Fibroblast of skin of left quadriceps (primary cell): ENCODE results near the gene RNF141.

Experiments used
- DNase-seq, 2 experiments: peaks; one replicate each; pipeline ENCODE4 v3.0.0-alpha.2; 2013; ENCODE audit warnings: low read depth in 2 of 2

RNF141 gene

DNA sequence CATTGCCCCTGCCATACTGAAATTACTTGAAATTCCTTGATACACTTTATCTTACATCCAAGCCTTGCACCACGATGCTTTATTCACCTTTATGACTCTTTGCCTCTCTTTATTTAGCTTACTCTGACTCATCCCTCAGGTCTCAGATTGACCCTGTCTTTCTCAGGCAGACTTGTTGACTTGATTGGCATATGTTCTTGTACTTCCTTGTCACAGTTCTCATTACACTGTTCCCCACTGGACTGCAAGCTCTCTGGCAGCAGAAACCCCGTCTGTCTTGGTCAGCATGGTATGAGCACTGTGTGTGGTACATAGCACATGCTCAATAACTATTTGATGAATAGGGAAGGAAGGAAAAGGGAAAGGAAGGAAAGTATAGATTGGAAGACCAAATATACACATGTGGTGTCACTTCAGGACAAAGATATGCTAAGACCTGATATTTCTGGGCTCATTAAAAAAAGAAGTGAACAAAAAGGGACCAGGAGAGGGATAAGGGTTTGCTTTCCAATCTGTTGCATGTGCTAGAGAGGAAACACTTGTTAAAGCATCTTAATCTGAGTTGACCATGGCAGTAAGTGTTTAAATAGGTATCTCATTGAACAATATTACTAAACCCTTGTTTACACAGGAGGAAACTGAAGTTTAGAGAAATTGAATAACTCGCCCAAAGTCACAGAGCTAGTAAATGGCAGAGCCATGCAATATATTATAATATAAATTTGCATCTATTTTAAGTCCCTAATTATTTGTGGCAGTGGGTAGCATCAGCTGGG lies 20.2 kb upstream of the RNF141 start:
- no peak for DNase-seq

DNA sequence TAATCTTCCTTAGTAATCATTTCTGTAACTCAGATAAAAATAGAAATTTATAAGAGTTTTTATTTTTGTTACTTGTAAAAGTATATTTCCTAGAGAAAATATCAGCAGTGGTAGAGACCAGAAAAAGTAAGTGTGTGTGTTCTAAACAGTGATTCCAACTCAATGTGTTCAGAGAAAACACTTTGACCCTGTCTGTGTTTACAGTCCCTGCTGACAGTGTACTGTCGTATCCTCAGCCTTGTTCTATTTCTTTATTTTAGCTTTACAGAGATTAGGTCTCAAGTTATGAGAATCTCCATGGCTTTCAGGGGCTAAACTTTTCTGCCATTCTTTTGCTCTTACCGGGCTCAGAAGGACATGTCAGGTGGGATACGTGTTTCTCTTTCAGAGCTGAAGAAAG lies 17.3 kb upstream of the RNF141 start:
- DNase-seq, result no peak

DNA sequence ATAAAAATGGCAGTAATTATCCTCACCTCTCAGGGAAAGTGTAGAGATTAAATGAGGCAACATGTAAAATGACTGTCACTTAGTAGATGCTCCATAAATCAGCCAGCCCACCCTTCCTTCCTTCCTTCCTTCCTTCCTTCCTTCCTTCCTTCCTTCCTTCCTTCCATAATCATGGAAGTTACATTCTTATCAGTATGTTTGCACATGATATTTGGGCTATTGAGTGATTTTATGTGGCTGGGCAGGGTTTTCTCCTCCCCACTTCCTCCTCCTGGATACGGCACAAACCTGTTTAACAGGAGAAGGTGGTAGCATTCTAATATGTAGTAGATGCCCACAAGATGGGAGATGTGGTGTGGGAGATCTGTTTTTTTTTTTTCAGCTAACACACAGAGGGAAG lies 15.6 kb upstream of the RNF141 start:
- no peak for DNase-seq

DNA sequence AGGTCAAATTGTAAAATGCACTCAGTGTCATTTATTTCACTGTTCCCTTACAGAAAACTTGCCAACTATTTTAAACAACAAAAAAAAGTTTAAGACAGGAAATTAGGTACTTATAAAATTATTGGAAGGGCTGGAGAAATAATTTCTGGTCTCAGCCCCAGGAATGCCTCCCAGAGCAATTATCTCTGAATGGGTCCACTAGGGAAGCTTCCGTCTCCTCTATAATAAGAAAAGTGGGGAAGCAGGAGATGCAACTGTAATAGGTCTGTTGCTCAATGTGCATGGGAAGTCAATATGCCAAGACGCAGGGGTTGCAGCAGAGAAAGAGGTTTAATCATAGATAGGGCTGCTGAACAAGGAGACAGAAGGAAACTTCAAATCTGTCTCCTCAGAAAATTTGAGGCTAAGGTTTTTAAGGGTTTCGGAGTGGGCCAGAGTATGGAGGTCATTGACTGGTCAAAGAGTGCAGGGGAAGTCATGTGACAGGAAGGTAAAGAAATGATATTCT lies 10.9 kb upstream of the RNF141 start:
- no peak for DNase-seq

DNA sequence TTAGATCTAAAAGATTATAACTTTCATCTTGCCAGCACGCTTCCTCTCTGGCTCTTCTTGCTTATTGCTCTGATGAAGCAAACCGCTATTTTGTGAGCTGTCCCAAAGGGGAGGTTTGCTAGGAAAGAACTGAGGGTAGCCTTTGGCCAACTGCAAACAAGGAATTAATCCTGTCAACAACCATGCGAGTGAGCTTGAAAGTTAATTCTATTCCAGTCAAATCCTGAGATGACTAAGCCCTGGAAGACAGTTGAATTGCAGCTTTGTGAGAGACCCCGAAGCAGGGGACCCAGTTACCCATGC lies 10.3 kb upstream of the RNF141 start:
- no peak for DNase-seq

DNA sequence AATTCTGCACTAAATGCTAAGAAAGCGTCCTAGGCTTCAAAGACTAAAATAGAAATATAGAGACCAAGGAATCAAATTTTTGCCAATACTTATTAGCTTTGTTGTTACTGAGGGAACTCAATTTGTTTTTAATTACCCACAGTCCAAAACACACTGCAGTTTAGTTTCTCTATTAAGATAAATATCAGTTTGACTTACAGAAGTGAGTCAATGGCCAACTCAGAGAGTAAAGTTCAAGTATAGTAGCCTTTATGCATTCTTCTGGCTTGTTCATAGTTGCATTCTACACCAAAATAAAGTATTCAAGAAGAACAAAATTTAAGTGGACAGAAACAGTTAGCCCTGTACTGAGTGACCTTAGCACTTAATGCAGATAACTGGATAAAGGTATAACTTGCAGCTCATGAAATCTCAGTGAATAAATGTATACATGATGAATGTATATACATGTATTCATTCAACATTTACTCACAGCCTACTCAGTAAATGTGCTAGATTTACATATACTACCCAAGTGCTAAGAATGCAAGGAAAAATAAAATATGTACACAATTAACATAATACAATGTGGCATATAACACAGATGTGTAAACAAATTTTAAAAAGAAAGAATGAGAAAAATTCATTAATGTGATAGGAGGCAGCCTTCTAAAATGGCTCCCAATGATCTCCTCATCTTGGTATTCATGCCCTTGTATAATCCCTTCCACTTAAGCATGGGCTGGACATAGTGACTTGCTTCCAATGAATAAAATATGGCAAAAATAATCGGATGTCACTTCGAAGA lies 9.7 kb upstream of the RNF141 start:
- peak in 1 of 2 experiments; percentile 9 for DNase-seq

DNA sequence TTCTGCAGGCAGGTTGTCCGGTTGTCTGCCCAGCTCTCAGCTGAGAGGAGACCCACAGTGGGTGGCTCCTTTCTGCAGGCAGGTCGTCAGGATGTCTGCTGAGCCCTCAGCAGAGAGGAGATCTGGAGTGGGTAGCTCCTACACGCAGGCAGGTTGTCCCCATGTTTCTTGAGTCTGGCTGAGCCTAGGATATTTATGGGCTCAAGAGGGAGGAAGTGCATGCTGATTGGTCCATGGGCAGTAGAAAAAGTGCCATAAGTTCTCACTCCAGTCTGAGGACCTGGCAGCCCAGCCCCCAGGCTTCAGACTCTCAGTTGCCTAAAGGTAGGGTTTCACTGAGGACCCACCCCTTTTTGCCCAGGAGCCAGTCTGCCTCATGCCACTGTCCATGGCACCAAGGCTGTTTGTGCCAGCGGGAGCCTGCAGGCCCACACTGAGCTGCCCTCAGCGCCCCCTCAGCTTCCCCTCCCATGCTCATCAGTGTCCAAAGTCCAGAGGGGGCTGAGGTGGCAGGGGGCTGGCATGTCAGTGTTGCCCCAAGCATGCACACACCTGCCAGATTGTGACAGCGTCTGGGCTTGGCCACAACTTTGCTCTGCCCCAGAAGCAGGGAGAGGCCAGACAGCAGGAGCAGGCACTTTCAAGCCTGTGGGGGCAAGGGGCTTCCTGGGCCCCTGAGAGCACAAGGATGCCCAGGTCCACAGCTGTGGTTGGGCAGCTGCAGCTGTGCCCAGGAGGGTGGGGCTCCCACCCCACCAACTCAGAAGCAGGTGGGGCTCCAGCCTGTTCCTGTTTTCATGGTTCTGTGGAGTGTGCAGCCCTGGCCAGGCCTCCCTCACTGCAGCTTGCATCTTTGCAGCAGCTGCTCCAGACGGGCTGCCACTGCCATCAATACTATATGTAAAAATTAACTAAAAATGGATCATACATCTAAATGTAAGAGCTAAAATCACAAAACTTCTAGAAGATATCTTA lies 3.8 kb upstream of the RNF141 start:
- DNase-seq, result no peak

DNA sequence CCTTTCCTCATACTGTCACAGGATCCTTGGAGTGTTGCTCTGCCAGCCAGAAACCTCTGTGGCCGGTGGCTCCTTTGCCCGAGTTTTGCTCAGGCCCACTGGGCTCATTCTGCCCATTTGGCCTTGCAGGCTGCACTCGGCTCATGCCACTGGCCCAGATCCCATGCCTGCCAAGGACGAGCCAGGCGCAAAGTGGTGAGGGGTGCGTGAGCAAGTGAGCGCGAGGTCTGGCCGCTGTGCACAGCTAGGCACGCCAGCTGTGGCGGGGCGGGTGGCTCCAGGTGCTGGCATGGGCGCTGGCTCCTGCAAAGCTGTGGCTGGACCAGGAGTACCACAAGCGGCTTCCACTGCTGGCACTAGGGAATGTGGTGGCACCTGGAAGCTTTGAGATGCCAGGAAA lies 2.8 kb upstream of the RNF141 start:
- DNase-seq, result no peak

DNA sequence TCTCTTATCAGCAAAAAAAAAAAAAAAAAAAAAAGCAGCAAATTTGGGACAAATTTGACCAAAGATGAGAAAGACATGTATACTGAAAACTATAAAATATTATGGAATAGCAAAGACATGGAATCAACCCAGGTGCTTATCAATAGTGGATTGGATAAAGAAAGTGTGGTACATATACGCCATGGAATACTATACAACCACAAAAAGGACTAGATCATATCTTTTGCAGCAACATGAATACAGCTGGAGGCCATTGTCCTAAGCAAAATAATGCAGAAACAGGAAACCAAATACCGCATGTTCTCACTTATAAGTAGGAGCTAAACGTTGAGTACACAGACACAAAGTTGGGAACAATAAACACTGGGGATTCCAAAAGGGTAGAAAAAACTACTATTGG lies 1.8 kb upstream of the RNF141 start:
- DNase-seq, result no peak

DNA sequence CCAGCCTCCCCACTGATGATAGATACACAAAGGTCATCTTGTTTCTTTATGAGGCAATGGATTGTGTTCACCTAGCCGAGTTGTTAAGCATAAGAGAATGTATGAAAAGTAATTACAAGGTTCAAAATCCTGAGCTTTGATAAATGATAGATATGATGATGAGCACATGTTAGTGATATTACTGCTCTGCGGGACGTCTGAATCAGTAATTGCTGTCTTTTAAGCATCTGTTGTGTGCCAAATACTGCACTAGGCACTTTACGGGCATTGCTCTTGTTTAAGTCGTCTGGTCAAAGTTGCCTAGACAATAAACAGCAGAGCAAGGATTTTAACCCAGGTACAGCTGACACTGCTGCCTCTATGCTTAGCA lies 559 bp upstream of the RNF141 start:
- DNase-seq, result no peak

DNA sequence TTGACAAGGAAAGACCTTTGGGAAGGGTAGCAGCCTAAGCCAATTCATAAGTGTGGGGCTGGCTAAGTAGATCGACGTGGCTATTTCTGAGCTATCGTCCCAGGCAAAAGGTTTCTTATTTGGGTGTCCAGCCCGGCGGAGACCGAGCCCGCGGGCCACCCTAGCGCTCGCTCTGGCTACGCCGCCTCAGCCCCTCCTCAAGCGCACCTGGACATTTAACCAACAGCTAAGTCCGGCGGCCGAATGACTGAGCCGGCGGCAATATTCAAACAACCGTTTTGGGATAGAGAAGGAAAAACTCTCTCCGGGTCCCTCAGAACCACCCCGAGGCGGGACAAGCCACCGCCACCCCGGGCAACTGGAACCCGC lies 457 bp downstream of the RNF141 start:
- DNase-seq, result no peak

DNA sequence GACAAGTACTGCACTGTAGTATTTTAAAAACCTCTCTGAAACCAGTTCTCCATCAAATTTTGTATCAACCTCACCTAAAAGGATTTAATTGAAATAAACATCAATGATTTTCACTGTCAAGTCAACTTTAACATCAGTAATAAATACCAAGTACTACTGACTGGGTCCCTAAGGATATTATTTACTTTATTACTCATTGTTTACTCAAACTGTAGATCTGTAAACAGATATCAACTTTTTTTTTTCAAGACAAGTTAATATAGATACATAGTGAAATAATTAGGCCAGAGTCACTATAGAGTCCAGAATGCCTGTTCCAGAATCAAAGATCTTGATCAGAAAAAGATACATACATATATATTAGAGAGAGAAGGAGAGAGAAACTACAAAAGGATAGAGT lies 1.6 kb downstream of the RNF141 start:
- DNase-seq, result no peak

DNA sequence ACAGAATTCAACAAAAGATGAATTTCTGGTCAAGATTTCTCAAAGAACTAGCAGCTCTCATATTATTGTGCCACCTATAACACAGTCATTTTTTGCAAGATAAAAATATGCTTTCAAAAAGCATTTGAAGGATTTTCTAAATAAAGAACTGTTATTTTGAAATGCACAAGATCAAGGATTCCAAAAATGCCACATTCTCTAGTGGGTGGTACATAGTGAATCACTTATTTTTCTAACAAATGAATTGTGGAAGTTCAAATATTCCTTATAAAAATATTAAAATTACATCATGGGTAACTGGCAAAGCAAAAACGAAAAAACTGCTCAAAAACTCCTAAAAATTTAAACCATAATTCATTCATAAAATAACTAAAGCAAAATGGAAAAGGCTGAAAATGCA lies 2.1 kb downstream of the RNF141 start:
- DNase-seq, result no peak

DNA sequence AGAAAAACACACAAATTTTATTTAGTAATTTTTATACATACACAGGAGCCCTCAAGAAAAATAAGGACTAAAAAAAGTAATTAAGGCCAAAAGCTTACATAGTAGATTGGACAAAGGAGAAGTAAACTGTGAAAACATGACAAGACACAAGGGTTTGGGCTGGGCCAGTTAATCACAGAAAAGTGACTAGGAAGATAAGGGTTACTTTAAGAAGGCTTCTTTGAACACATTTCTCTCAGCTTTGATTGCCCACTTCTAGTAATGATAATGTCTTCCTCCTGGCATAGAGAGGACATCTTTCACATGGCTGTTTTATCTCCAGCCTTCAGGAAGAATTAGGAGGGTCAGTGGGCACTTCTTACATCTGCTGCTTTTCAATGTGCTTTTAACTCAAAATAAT lies 3.4 kb downstream of the RNF141 start:
- DNase-seq, result no peak

DNA sequence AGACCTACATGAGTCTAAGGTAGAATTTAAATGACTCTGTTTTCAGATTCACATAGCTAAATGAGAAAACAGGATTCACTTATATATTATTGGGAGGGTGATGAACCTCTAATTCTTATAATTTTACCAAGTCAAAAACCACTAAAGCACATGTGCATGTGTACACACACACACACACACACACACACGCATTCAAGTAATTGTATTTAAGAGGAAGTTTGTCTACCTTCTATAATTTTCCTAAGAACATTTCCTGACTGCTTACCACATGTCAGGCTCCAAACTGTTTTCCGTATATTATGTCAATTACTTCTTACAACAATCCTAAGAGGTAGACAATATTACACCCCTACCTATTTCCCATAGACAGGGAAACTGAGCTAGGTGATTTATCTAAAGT lies 6.7 kb downstream of the RNF141 start:
- no peak for DNase-seq

DNA sequence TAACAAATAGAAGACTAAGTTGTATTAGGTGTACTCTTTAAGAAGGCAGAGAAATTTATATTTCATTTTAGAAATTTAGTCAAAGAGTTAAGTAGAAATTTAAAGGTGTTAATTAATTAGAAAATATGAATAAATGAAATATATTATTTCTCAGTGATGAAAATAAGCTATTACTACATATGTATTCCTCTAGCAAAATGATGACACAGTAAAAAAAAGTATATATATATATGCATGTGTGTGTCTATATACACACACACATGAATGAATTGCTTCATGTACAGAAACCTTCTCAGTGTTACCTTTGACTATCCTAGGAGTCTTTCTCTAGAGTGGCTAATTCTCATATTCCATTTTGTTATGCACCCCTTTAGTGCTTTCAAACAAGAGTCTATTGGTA lies 7.7 kb downstream of the RNF141 start:
- DNase-seq, result no peak

DNA sequence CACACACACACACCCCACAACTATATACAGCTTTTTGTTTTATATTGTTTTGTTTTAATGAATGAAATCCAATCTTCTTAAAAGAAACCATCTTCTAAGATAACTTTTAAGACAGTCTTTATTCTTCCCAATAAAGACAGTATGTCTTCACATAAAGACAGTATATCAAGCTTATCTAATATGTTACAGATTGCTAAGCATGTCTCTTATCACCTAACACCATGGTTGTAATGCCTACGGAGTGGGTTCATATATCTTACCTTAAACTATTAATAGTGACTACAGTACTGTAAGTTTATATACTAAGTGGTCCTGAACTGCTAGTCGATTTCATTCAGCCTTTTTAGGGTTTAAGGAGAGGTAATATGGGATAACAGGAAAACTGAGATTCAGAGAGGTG lies 8.5 kb downstream of the RNF141 start:
- DNase-seq, result no peak

DNA sequence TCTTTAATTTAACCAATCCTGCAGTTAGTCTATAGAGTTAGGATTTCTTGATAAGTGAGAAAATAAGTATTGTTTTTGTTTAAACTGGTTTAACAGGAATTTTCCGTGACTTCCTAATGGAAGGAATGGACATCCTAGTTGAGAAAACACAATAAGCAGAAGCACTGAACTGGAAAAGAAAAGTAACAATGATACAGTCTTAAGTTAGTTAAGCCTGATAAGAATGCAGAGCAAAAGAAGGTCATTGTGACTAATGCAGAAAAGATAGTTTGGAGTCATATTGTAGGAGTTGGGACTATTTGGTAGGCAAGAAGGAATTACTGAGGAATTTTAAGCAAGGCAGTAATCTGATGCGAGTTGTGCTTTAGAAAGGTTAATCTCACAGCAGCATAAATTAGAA lies 11.7 kb downstream of the RNF141 start:
- no peak for DNase-seq

DNA sequence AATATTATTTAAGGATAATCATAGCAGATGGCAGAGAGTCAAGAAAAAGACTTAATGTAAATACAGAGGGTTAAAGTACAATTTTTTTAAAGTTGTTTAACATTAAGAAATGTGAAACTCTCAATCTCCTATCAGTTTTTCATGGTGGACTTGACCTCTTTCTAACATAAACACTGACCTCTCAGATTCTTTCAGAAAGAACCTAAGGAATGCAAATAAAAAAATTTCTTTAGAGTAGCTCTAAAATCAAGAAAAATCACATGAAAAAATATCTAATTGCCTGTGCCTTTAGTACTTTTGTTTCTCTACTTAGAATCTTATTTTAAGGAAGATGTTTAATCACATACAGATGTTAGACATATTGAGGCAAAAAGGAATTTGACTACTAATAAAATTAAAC lies 12.9 kb downstream of the RNF141 start:
- no peak for DNase-seq

DNA sequence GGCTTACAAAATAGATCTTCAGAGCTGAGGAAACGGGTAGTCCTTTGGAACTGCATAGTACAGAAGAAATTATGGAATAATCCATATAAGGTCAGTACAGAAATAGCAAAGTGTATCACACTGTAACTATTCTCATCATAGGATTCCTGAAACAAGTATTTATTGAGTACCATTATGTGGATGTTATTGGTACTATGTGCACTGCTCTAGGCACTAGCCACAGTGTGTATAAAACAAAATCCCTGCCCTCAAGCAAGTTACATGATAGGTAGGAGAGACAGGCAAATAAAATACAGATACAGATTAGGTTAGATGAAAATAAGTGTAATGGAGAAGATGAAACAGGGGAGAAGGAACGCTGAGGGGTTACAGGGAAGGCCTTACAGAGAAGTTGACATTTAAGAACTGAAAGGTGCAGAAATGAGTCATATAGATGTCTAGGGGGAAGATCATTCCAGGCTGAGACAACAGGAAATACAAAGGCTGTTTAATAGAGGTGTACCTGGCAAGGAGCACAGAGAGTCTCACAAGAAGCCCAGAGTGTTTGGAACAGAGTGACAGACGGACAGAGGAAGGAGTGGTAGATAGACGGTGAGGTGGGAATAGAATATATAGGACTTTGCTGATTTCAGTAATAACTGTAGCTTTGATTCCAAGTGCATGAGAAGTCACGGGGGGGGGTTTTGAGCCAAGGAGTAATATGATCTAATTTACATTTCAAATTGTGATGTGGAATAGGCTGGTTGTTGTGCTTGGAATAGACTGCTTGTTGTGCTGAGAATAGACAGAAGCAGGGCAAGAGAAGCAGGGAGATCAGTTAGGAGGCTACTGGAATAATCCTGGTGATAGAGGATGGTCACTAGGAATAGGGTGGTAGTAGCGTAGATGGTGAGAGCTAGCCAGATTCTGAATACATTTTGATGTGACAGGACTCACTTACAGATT lies 13.7 kb downstream of the RNF141 start:
- DNase-seq, result no peak

DNA sequence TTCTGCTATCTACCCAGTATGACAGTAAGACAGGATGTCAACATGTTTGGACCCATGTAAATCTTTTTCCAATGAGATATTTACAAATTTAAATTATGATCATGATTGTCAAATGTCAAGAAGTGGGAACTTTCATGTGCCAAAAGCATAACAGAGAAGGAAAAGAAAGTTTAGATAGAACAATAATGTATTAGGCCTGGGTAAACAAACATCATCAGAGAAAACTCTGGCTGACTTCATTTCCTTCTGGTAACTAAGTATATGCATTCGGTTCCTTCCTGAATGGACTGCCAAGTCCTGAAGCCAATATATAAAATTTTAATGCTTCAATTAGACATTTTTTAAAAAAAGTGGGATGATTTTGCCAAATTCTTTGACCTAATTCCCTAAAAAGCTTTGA lies 16.5 kb downstream of the RNF141 start:
- DNase-seq, result no peak
